Ishikawa (cell line): Measurements from ENCODE around the gene NT5C2.

Experiments
- CREB1 ChIP-seq: IDR thresholded peaks from 2 replicates; pipeline ENCODE4 v1.6.1; 2012; ENCODE audit warnings: low read depth
- EP300 ChIP-seq: IDR thresholded peaks from 2 replicates; pipeline ENCODE4 v1.6.1; 2012; ENCODE audit warnings: borderline replicate concordance
- NFIC ChIP-seq: IDR thresholded peaks from 2 replicates; pipeline ENCODE4 v1.6.1; 2012
- ZBTB7A ChIP-seq: IDR thresholded peaks from 2 replicates; pipeline ENCODE4 v1.6.1; 2012; ENCODE audit warnings: low read depth

- no peak for TF ChIP-seq EP300
- TF ChIP-seq ZBTB7A, result no peak
- TF ChIP-seq CREB1, result no peak
- TF ChIP-seq NFIC, result no peak
Measured at GRCh38 chr10:103053659-103054581, 139.2 kb downstream of the NT5C2 start.
